Measurements from ENCODE around the gene RECQL.

DNA sequence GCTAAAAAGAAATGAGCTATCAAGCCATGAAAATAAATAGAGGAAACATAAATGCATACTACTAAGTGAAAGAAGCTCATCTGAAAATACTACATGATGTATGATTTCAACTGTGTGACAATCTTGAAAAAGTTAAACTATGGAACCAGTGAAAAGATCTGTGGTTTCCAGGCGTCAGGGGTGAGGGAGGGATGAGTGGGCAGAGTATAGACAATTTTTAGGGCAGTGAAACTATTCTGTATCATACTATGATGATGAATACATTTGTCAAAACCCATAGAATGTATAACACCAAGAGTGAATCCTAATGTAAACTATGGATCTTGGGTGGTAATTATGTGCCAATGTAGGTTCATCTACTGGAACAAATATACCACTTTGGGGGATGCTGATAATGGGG lies 46.0 kb upstream of the RECQL start:
- TF ChIP-seq, protein P1, sequence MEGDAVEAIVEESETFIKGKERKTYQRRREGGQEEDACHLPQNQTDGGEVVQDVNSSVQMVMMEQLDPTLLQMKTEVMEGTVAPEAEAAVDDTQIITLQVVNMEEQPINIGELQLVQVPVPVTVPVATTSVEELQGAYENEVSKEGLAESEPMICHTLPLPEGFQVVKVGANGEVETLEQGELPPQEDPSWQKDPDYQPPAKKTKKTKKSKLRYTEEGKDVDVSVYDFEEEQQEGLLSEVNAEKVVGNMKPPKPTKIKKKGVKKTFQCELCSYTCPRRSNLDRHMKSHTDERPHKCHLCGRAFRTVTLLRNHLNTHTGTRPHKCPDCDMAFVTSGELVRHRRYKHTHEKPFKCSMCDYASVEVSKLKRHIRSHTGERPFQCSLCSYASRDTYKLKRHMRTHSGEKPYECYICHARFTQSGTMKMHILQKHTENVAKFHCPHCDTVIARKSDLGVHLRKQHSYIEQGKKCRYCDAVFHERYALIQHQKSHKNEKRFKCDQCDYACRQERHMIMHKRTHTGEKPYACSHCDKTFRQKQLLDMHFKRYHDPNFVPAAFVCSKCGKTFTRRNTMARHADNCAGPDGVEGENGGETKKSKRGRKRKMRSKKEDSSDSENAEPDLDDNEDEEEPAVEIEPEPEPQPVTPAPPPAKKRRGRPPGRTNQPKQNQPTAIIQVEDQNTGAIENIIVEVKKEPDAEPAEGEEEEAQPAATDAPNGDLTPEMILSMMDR (optimal IDR thresholded peaks at IDR 0.05 in 1 of 3, IDR thresholded peaks at IDR 0.05 in 1 of 3, conservative IDR thresholded peaks at IDR 0.05 in 1 of 3; ENCODE audit: extremely low read depth in 1 of 3, insufficient read depth in 2 of 3, low read length in 3 of 3) = no peak
- TF ChIP-seq EZH2 (IDR thresholded peaks at IDR 0.05; ENCODE audit: low read length) = no peak

Measured in keratinocyte (primary cell).